Tibial nerve (tissue), 4 donors: Measurements from ENCODE around the gene FAM107B. TPM values are rescaled to one million over a fixed set of nuclear protein-coding genes. Genes with fewer than 3 reads are reported as not detected.

Source experiments
- DNase-seq, 2 donors: peaks; one replicate each; pipeline ENCODE4 v3.0.0-alpha.2; 2019; ENCODE audit warnings: low spot score in 2 of 2
- H3K27ac ChIP-seq, 4 donors: fragments of 200-600 bp; sonication (generic) in 3 of 4; one replicate each; pipeline ENCODE4 v1.5.1; 2017 to 2019; ENCODE audit warnings: mild to moderate bottlenecking in 1 of 4
- H3K27me3 ChIP-seq, 2 donors: fragments of 200-600 bp; sonication (generic) in 1 of 2; one replicate each; pipeline versions ENCODE4 v1.5.1 to v1.6.0; 2017 to 2019
- H3K36me3 ChIP-seq, 3 donors: fragments of 200-600 bp; sonication (generic); one replicate each; pipeline ENCODE4 v1.5.1; 2018 to 2019
- H3K4me1 ChIP-seq, 4 donors: fragments of 200-600 bp; sonication (generic) in 3 of 4; one replicate each; pipeline ENCODE4 v1.5.1; 2017 to 2019
- H3K4me3 ChIP-seq, 4 donors: fragments of 200-600 bp; sonication (generic) in 3 of 4; one replicate each; pipeline ENCODE4 v1.5.1; 2017 to 2019; ENCODE audit warnings: mild to moderate bottlenecking in 1 of 4, moderate library complexity in 1 of 4
- H3K9me3 ChIP-seq, 4 donors: fragments of 200-600 bp; sonication (generic) in 3 of 4; one replicate each; pipeline ENCODE4 v1.5.1; 2017 to 2019
- EP300 ChIP-seq, 2 donors: sonication (generic); formaldehyde crosslinking; IDR thresholded peaks; one replicate each; pipeline ENCODE4 v1.6.1; 2017; ENCODE audit warnings: antibody characterized with exemption in 2 of 2, mild to moderate bottlenecking in 1 of 2
- POLR2A ChIP-seq, 2 donors: fragments of 450-650 bp; IDR thresholded peaks; one replicate each; pipeline ENCODE4 v1.6.1; 2017; ENCODE audit warnings: antibody characterized with exemption in 2 of 2, mild to moderate bottlenecking in 2 of 2, moderate library complexity in 2 of 2
- WGBS, 2 donors: methylation state at CpG; one replicate each; pipeline ENCODE4 v1.1.5; 2018; 5-methylcytosine and 5-hydroxymethylcytosine counted together
- total RNA-seq, 4 donors: library from RNA; depleted of rRNA; stranded (reverse); fragments of >200 nt; gene quantifications; one replicate each; pipeline ENCODE4 v1.1.0, GENCODE V29; 2016
- TF ChIP-seq, protein P1 (sequence below), 5 experiments: fragments of 200-600 bp in 3 of 5; fragments of 450-650 bp in 2 of 5; sonication (generic) in 3 of 5; IDR thresholded peaks; one replicate each; pipeline ENCODE4 v1.5.1; 2016 to 2019; ENCODE audit warnings: antibody characterized with exemption in 5 of 5, mild to moderate bottlenecking in 3 of 5, moderate library complexity in 2 of 5

Gene FAM107B
- total RNA-seq, 4 donors from 2014 or later = 9.8 to 26.7 (median 16.9) TPM

DNA sequence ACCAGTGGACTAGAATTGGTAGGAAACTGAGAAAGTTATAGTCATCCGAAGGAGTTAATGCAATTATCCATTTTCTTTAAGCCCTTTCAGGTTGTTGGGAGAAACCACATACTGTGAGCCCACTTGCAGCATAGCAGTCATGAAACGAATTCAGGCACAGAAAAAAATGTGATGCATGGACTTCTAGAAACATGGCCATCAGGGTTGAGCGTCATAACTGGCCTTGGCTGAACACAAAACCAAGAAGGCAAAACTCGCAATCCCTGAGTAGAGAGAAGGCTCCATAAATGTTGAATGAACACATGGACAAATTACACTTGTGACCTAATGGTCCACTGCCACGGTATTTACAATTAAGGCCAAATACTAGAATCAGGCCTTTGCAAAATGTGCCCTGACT lies 121.9 kb downstream of the FAM107B start:
- Histone ChIP-seq H3K4me1 (peaks cover 0 to 43% (median 22%) of the 10 kb centered on the region in 4 donors), H3K27me3 (no peaks in the 10 kb centered on the region), H3K9me3 (no peaks in the 10 kb centered on the region), H3K4me3 (no peak overlapping the region), H3K27ac (peak overlapping the region in 2 of 4 donors; percentile 46 to 62), H3K36me3 (no peaks in the 10 kb centered on the region)
- no peak for DNase-seq
- TF ChIP-seq POLR2A (IDR thresholded peaks at IDR 0.05) (no peak), EP300 (IDR thresholded peaks at IDR 0.05) (no peak)
- TF ChIP-seq, protein P1, sequence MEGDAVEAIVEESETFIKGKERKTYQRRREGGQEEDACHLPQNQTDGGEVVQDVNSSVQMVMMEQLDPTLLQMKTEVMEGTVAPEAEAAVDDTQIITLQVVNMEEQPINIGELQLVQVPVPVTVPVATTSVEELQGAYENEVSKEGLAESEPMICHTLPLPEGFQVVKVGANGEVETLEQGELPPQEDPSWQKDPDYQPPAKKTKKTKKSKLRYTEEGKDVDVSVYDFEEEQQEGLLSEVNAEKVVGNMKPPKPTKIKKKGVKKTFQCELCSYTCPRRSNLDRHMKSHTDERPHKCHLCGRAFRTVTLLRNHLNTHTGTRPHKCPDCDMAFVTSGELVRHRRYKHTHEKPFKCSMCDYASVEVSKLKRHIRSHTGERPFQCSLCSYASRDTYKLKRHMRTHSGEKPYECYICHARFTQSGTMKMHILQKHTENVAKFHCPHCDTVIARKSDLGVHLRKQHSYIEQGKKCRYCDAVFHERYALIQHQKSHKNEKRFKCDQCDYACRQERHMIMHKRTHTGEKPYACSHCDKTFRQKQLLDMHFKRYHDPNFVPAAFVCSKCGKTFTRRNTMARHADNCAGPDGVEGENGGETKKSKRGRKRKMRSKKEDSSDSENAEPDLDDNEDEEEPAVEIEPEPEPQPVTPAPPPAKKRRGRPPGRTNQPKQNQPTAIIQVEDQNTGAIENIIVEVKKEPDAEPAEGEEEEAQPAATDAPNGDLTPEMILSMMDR (IDR thresholded peaks at IDR 0.05) = no peak
- 69 to 73% methylated on average over 5 of the region's 5 CpGs for WGBS, 2 donors

DNA sequence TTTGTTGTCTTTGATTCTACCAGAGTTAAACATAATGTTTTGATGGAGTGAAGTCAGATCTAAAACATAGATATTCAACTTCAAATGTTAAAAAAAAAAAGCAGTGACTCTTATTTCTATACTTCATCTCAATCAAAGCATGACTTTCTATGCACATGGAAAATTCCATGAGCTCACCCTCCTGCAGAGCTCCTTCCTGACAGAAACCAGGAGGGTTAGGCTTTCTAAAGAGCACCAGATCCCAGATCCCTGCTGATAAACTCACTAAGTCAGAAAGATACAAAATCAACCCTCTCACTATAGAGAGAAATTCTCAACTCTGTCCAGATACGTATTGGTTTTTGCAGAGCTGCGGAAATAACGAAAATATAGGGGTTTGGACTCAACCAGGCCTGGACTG lies 122.6 kb downstream of the FAM107B start:
- Histone ChIP-seq H3K27ac (no peak overlapping the region), H3K27me3 (no peaks in the 10 kb centered on the region), H3K4me1 (peaks cover 0 to 46% (median 24%) of the 10 kb centered on the region in 4 donors), H3K9me3 (no peaks in the 10 kb centered on the region), H3K4me3 (no peak overlapping the region), H3K36me3 (no peaks in the 10 kb centered on the region)
- TF ChIP-seq, protein P1 (IDR thresholded peaks at IDR 0.05) = no peak
- no peak for TF ChIP-seq EP300 (IDR thresholded peaks at IDR 0.05)
- no peak for TF ChIP-seq POLR2A (IDR thresholded peaks at IDR 0.05)
- WGBS, 2 donors = 96 to 98% methylated on average over 3 of the region's 3 CpGs
- no peak for DNase-seq

- Histone ChIP-seq H3K27ac (no peak overlapping the region), H3K4me1 (peaks cover 0 to 39% (median 24%) of the 10 kb centered on the region in 4 donors), H3K9me3 (no peaks in the 10 kb centered on the region), H3K36me3 (no peaks in the 10 kb centered on the region), H3K27me3 (no peaks in the 10 kb centered on the region), H3K4me3 (no peak overlapping the region)
- DNase-seq = no peak
- TF ChIP-seq EP300 (IDR thresholded peaks at IDR 0.05) = no peak
- TF ChIP-seq, protein P1 (IDR thresholded peaks at IDR 0.05) = no peak
- TF ChIP-seq POLR2A (IDR thresholded peaks at IDR 0.05) = no peak
- WGBS, 2 donors = 94 to 95% methylated on average over 4 of the region's 4 CpGs
Observed at GRCh38 chr10:14649739-14650138, 125.0 kb downstream of the FAM107B start.

DNA sequence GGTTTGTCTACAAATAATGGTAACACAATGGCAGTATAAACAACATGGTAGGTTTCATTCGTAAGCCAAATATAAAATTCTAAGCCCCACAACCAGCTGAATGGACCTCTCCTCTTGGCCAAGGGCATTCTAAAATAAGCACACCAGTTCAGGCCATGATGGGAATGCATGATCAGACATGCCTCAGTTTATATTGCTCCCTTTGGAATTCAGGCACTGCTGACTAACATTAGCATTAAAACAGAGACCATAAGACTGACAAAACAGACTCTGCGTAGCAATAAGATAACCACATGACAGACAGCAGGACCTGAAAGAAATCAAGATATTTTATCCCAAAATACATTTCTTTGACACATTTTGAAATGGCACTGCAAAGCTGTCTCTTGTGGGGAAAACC lies 125.8 kb downstream of the FAM107B start:
- no peaks in the 10 kb centered on the region for H3K27me3 ChIP-seq
- 79 to 86% methylated on average over 2 of the region's 2 CpGs for WGBS, 2 donors
- peak overlapping the region in 3 of 4 donors; percentile 67 to 75 (median 73) for H3K27ac ChIP-seq
- TF ChIP-seq EP300 (IDR thresholded peaks at IDR 0.05) = no peak
- TF ChIP-seq, protein P1 (IDR thresholded peaks at IDR 0.05) = no peak
- TF ChIP-seq POLR2A (IDR thresholded peaks at IDR 0.05) = no peak
- H3K4me3 ChIP-seq = no peak overlapping the region
- H3K36me3 ChIP-seq = no peaks in the 10 kb centered on the region
- H3K9me3 ChIP-seq = no peaks in the 10 kb centered on the region
- no peak for DNase-seq
- H3K4me1 ChIP-seq = peaks cover 0 to 31% (median 20%) of the 10 kb centered on the region in 4 donors

- Histone ChIP-seq H3K4me3 (peak overlapping the region in 1 of 4 donors; percentile 9), H3K9me3 (no peaks in the 10 kb centered on the region), H3K27me3 (no peaks in the 10 kb centered on the region), H3K36me3 (no peaks in the 10 kb centered on the region), H3K27ac (peak overlapping the region in 3 of 4 donors; percentile 67 to 75 (median 73)), H3K4me1 (peaks cover 0 to 24% (median 14%) of the 10 kb centered on the region in 4 donors)
- TF ChIP-seq, protein P1 (IDR thresholded peaks at IDR 0.05) = no peak
- peak in 1 of 2 donors; percentile 43 for TF ChIP-seq EP300 (IDR thresholded peaks at IDR 0.05)
- TF ChIP-seq POLR2A (IDR thresholded peaks at IDR 0.05) = no peak
- DNase-seq = peak; percentile 21 to 59
- 17 to 19% methylated on average over 15 of the region's 15 CpGs for WGBS, 2 donors
Observed at GRCh38 chr10:14648005-14648765, 126.5 kb downstream of the FAM107B start.
